Measurements from ENCODE around the gene MCRIP1.

DNA sequence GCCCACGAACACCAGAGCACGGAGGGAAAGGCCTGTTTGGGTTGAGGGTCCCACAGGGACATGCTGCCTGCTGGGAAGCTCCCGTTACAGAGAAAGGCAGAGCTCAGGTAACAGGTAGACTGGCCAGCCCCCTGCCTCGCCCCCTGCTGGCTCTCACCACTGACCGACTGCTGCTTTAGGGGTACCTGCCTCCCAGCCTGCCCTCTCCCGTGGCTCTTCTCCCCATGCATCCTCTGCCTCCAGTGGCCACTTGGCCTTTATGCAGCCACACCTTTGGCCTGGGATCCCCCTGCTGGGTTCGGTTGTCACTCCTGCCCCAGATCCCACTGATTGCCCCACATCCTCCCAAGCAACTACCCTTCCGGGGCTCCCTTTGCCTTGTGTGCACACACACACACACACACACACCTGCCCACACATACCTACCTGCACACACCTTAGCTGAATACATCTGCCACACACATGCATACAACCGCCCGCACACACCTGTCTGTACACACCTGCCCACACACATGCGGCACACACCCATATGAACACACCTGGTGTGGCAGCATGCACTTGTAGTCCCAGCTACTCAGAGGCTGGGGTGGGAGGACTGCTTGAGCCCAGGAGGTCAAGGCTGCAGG lies 7.1 kb downstream of the MCRIP1 start:
- TF ChIP-seq, protein P1, sequence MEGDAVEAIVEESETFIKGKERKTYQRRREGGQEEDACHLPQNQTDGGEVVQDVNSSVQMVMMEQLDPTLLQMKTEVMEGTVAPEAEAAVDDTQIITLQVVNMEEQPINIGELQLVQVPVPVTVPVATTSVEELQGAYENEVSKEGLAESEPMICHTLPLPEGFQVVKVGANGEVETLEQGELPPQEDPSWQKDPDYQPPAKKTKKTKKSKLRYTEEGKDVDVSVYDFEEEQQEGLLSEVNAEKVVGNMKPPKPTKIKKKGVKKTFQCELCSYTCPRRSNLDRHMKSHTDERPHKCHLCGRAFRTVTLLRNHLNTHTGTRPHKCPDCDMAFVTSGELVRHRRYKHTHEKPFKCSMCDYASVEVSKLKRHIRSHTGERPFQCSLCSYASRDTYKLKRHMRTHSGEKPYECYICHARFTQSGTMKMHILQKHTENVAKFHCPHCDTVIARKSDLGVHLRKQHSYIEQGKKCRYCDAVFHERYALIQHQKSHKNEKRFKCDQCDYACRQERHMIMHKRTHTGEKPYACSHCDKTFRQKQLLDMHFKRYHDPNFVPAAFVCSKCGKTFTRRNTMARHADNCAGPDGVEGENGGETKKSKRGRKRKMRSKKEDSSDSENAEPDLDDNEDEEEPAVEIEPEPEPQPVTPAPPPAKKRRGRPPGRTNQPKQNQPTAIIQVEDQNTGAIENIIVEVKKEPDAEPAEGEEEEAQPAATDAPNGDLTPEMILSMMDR (optimal IDR thresholded peaks at IDR 0.05 in 1 of 3, IDR thresholded peaks at IDR 0.05 in 1 of 3, conservative IDR thresholded peaks at IDR 0.05 in 1 of 3; ENCODE audit: extremely low read depth in 1 of 3, insufficient read depth in 2 of 3, low read length in 3 of 3), result no peak
- TF ChIP-seq EZH2 (IDR thresholded peaks at IDR 0.05; ENCODE audit: low read length), result no peak
